Fibroblast of the conjunctiva (primary cell): ENCODE data around the gene CHRNG.

ENCODE experiments used
- DNase-seq: peaks from one replicate; pipeline ENCODE4 v3.0.0-alpha.2; 2010; ENCODE audit warnings: low read depth

CHRNG gene

GRCh38 chr2:232539298-232540231 lies at the start of gene CHRNG:
TSS of gene CHRNG (plus strand) at chr2:232539692. CDS start at chr2:232539748, 56 bp downstream.
- no peak for DNase-seq

DNA sequence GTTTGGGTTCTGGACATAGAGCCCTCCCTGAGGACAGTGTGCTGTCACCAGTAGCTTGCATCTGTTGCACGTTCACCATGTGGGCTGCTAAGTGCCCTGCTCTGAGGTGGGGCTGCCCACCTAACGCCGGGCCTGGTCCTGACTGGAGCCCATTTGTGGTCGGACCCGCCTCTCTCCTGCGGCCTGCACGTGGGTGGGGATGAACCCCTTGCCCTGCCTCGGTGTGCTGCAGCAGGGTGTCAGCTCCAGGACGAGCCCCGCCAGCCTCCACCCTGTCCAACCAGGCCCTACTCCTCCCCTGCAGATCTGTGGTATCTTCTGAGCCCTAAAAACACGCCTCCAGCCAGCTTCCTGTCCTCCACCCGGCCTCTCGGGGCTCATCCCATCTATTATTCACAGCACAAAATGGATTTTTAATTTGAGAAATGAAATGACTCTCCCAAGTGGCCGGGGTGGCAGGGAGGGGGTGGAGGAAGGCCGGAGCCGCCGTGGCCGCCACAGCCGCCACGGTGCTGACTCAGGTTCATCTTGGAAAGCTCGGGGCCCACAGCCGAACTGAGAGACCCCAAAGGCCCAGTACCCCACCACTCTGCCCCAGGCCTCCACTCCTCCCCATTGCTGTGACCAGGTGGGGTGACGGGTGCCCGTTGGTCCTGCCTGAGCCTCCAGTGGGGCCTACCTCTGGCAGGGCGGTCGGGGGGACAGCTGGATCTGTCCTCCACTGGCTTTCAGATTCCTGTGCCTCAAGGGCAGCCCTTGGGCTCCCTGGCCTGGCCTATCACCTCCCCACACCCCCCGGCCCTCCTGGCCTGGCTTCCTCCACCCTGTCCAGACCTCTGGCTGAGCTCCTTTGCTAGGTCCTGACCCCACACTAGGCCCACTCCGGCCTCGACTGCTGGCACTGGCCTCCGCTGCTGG lies 49.0 kb upstream of the CHRNG start:
- no peak for DNase-seq

DNA sequence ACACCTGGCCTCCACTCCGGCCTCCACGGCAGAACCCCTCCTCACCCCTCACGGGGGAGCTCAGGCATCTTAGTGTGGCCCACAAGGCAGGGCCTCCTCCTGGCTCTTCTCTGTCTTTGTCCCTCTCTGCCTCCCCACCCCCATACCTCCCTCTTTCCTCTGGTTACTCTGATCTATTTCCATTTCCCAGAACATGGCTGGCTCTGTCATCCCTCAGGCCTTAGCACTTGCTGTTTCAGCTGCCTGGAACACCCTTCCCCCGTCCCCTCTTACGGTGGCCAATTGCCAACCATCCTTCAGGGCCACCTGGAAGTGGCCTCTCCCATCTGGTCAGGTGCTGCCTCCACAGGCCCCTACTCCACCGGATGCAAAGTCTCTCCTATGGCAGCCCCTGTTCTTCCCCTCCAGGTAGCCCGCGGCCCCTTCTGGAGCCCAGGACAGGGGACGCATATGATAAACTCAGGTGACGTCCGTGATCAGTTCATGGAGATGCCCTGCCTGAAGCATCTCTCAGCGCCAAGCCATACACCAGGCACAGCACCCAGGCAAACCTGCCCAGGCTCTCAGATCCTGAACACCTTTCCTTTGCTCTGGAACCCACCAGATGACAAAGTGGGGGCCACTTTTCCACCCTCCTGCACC lies 48.2 kb upstream of the CHRNG start:
- no peak for DNase-seq

- no peak for DNase-seq
Measured at GRCh38 chr2:232492236-232492848, 47.1 kb upstream of the CHRNG start.

- no peak for DNase-seq
Measured at GRCh38 chr2:232492963-232493700, 46.4 kb upstream of the CHRNG start.

- no peak for DNase-seq
Measured at GRCh38 chr2:232493701-232494474, 45.6 kb upstream of the CHRNG start.

GRCh38 chr2:232494542-232494941 lies 45.0 kb upstream of the CHRNG start:
- no peak for DNase-seq

DNA sequence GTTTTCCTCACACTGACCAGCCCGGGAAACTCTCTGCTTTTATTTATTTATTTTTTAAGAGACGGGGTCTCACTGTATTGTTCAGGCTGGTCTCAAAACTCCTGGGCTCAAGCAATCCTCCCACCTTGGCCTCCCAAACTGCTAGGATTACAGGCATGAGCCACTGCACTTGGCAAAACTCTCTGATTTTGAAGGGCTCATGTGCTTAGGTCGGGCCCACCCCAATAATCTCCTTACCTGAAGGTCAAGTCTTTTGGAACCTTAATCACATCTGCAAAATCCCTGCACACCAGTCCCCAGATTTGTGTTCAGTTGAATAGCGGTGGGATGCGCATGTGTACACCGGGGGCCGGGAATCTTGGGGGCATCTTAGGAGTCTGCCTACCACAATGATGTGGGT lies 44.2 kb upstream of the CHRNG start:
- DNase-seq, result no peak

DNA sequence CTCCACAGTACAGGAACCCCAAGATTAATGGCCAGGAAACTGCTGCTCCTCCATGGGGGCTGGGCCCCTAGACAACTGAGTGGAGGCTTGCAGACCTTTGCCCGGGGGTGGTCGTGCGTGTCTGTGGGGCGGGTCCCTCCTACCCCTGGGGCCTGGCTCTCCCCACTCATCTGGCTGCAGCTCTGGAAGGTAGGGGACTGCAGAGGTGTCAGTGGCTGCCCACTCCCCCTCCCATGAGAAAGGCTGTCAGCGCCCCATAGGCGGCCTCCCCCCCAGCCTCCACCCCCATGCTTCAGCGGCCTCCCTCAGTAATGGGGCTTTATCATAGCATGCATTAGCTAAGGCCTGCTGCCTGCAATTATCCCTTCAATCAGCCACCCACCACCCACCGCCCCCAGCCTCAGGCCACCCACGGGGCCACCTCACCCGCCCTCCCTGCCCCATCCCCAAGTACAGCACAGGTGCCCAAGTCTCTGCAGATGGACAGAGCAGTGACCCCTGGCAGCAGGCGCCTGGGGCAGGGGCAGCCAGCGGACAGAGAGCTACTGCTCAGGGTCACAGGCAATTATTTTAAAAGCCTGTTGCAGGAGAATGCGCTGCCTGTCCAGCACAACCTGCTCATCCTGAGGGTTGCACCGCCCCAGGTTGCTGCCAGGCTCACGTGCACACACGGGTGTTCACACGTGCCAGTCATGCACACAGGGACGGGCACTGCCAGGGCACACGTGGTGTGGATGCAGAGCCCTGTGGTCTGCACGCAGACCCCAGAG lies 42.8 kb upstream of the CHRNG start:
- DNase-seq, result no peak

DNA sequence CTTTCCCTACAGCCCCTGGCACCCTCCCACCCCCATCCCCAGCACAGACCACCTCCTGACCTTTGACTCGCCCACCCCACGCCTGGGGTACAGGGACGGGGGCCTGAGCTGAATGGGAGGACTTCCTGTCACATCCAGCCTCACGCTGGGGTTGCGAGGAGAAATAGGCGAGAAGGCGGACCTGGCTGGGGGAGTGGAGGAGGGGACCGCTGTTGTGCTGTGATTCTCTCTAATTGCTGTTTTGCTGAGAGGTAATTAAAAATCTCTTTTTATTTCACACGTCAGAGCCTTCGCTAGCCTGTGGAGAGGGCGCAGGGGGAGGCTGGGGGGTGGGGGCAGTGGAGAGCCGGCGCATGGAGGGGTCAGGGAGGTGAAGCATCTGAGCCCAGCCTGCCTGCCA lies 42.1 kb upstream of the CHRNG start:
- DNase-seq, result no peak

- DNase-seq, result no peak
Measured at GRCh38 chr2:232498452-232498851, 41.0 kb upstream of the CHRNG start.

DNA sequence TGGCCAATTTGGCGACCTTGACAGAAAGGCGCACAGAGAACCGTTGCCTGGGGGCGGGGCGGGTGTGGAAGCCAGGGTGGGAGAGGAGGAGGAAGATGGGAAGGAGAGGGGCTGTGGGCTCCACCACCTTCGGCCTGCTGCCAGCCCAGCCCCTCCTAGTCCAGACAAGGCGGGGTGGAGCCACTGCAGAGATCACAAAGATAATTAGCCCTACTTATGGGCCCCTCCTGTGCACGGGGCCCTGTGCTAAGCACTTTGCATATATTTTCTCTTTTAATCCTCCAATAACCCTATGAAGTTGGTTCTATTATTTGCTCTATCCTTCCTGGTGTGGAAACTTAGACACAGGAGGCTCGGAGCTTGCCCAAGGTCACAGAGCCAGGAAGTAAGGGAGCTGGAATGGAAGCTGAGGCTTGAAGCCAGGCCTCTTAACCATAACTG lies 38.1 kb upstream of the CHRNG start:
- no peak for DNase-seq

- DNase-seq, result no peak
Measured at GRCh38 chr2:232501794-232502390, 37.6 kb upstream of the CHRNG start.

GRCh38 chr2:232502511-232502910 lies 37.0 kb upstream of the CHRNG start:
- no peak for DNase-seq

DNA sequence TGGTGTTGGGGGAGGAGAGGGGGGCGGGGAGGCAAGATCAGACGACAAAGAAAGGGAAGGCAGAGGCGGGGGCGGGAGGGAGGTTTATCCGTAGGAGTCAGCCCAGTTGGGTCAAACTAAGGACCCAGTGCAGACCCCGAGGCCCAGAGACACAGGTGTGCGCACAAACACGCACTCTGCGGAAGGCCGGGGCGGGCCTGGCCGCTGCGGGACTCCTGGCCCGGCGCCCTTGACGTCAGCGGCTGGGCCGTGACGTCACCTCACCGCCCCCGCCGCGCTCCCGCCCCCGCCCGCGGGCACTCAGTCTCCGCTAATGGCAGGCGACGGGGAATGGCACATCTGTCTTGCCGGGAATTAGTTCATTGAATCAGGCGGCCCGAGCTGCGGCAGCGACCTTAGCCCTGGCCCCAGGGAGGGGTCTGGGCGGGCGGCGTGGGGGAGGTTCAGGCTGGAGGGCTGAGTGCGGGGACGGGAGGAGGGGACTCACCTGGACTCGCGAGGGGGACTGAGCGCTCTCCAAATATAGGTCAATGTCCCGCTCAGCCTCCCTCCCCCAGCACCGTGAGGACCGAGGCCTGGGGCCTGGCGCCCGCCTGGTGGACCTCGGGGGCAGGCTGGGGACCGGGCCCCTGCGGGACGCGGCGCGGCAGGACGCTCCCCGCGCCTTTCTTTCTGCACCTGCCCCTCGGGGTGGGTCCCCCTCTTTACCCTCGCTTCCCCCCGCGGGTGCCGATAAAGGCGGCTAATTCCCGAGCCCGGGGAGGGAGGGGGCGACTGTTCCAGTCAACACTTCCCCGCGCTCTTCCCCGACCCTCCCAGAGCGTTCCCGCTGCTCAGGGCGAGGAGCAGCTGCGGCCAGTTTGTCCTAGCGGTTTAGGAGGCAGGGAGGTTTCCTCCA lies 36.3 kb upstream of the CHRNG start:
- DNase-seq, result no peak

DNA sequence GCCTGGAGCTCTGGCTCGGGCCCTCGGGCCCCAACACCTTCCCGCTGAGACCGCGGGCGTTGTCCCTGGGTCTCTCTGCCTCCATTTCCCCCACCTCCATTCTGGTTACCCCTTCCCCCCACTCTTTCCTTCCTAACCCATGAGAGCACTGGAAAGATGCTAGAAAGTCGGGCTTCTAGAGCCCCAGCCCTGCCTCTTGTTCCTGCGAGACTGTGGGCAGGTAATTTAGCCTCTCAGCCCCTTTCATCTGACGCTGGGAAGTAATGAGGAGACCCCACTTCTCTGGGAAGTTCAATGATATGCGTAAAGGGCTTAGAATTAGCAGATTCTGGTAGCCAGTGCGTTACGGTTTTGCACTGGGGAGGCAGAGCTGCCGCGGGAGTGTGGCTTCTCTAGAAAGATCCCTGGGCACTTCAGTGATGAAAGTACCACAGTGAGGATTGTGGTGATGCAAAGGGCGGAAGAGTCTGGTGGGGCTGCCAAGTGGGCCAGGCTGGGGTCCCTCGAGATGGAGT lies 35.6 kb upstream of the CHRNG start:
- no peak for DNase-seq

DNA sequence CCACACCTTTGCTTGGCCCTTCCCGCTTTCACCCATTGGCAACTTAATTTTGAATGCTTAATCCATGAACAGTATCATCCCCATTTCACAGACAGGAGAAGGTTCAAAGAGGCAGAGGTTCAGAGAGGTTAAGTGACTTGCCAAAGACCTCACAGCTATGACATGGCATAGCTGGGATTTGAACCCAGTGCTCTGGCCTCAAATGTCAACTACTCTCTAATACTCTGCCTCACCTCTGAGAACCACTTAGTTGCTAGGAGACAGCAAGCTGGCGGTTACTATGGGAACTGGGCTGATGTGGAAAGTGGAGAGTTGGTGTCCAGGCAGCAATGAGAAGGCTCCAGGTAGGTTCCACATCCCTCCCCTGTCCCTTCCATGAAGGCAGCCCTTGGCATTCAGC lies 35.1 kb upstream of the CHRNG start:
- DNase-seq, result no peak

GRCh38 chr2:232505856-232506255 lies 33.6 kb upstream of the CHRNG start:
- DNase-seq, result no peak
